Astrocyte (in vitro differentiated cells and primary cell): Measurements from ENCODE around the gene DACT2.

Source experiments
- CTCF ChIP-seq: IDR thresholded peaks from 2 replicates; pipeline ENCODE4 v1.5.1; 2011; ENCODE audit warnings: low read depth, mild to moderate bottlenecking, inconsistent platforms, low read length, moderate library complexity; ENCODE audit not compliant: insufficient read depth
- EZH2 ChIP-seq: IDR thresholded peaks from 2 replicates; pipeline ENCODE4 v1.6.1; 2012; ENCODE audit warnings: mild to moderate bottlenecking, low read length, inconsistent platforms; ENCODE audit not compliant: insufficient read depth

- no peak for TF ChIP-seq CTCF
- no peak for TF ChIP-seq EZH2
Observed at GRCh38 chr6:168340819-168341218, 21.2 kb upstream of the DACT2 start.
